Central memory CD4-positive, alpha-beta T cell (primary cell): ENCODE results near the gene MTMR1.

ENCODE experiments used
- DNase-seq: peaks from one replicate; pipeline ENCODE4 v3.0.0; 2022

Gene MTMR1

DNA sequence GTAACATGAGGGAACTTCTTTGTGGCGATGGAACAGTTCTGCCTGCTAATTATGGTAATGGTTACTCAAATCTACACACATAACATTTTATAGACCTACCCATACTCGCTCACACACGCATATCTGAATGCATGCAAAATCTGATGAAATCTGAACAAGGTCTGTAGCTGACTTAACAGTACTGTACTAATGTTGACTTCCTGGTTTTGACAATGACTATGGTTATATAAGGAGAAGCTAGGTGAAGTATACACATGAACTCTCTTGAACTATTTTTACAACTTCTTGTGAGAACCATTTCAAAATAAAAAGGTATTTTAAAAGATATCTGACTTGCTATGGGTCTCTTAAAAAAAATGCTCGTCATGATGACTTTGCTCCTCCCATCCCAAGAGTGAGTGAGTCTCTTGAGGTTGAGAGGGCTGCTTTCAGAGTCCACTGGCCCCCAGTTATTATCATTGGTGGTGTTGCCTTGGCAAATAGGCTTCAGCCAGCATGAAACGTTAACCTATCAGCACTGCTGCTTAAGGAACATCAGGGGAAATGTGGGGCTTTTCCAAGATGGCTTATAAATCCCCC is 99.8 kb downstream of the MTMR1 start:
- no peak for DNase-seq

DNA sequence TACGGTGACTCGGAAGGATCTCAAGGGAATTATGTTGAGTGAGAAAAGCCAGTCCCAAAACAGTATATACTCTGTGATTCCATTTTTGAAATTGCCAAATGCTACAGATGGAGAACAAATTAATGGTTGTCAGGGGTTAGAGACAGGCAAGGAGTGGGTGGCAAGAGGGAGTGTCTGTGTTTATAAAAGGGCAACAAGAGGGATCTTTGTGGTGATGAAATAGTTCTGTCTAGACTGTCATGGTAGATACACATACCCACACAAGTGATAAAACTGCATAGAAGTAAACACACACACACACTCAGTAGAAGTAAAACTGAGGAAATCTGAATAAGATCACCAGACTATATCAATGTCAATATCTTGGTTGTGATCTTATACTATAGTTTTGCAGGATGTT is 112.5 kb downstream of the MTMR1 start:
- no peak for DNase-seq

DNA sequence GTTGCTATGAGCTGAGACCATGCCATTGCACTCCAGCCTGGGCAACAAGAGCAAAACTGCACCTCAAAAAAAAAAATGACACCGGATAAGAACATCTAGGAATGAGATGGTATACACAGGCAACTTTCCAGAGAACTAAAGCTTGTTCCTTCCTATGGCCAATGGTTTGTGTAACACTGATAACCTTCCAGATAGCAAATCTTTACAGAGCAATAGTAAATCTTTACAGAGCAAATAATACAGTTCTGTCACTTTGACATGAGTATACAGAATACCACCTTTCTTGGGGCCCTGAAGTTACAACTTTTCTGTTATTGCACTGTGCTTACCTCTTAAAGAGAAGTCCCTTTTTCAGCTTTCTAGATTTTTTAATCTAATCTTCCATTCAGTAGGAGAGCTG is 113.6 kb downstream of the MTMR1 start:
- DNase-seq, result no peak

DNA sequence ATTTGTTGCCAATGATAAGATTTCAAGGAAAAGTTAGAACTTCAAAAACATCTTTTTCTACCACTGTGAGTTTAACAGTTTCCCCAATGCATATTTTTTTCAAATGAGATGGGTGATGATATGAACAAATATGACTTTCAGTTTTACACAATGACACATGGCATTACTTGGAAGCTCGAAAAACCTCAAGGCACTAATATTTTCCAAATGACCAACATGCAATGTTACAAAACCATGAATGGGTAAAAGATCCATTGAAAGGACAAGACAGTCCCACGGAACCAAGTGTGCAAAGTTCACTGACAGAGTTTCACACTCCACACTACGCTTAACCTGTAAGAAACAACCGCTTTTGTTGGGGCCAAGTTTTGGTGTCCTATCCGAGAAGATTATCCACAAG is 120.7 kb downstream of the MTMR1 start:
- DNase-seq, result no peak
